HEK293T (cell line): ENCODE data around the gene ACBD6.

Source experiments
- CTCF ChIA-PET: fragments of 350-600 bp; formaldehyde crosslinking; extraction: SDS; loops from one replicate; lab custom pipeline; 2021; ENCODE audit warnings: antibody characterized with exemption, inconsistent platforms; lab: Yijun Ruan, JAX
- POLR2A ChIA-PET: fragments of 350-600 bp; formaldehyde crosslinking; extraction: SDS; loops from one replicate; lab custom pipeline; 2020; ENCODE audit warnings: antibody characterized with exemption, inconsistent platforms; lab: Yijun Ruan, JAX
- DNase-seq: peaks from one replicate; pipeline ENCODE4 v3.0.0; 2012; ENCODE audit warnings: mixed read lengths; ENCODE audit errors: extremely low spot score
- ARNT ChIP-seq: fragments of 450-650 bp; IDR thresholded peaks from 2 replicates; pipeline ENCODE4 v1.6.1; 2017; ENCODE audit warnings: mild to moderate bottlenecking
- BHLHE40 ChIP-seq: fragments of 450-650 bp; IDR thresholded peaks from 2 replicates; pipeline ENCODE4 v1.6.1; 2016; ENCODE audit warnings: mild to moderate bottlenecking, moderate library complexity, borderline replicate concordance
- CTBP1 ChIP-seq: fragments of 450-650 bp; IDR thresholded peaks from 2 replicates; pipeline ENCODE4 v1.6.1; 2016; ENCODE audit warnings: borderline replicate concordance
- ELF4 ChIP-seq: fragments of 450-650 bp; IDR thresholded peaks from 2 replicates; pipeline ENCODE4 v1.6.1; 2017; ENCODE audit warnings: antibody characterized with exemption
- FOXA1 ChIP-seq: fragments of 450-650 bp; IDR thresholded peaks from 2 replicates; pipeline ENCODE4 v1.6.1; 2016; ENCODE audit warnings: mild to moderate bottlenecking
- FOXK2 ChIP-seq: fragments of 450-650 bp; IDR thresholded peaks from 2 replicates; pipeline ENCODE4 v1.6.1; 2016; ENCODE audit warnings: mild to moderate bottlenecking
- FOXM1 ChIP-seq: fragments of 450-650 bp; IDR thresholded peaks from 2 replicates; pipeline ENCODE4 v1.6.1; 2017; ENCODE audit warnings: mild to moderate bottlenecking, borderline replicate concordance
- HDGF ChIP-seq: fragments of 450-650 bp; IDR thresholded peaks from 2 replicates; pipeline ENCODE4 v1.6.1; 2017; ENCODE audit warnings: antibody characterized with exemption, borderline replicate concordance
- L3MBTL2 ChIP-seq: fragments of 450-650 bp; conservative IDR thresholded peaks from 2 replicates; pipeline ENCODE4 v1.6.1; 2016; ENCODE audit warnings: mild to moderate bottlenecking
- LEF1 ChIP-seq: fragments of 450-650 bp; IDR thresholded peaks from 2 replicates; pipeline ENCODE4 v1.6.1; 2017; ENCODE audit warnings: mild to moderate bottlenecking, borderline replicate concordance
- NFRKB ChIP-seq: fragments of 450-650 bp; IDR thresholded peaks from 2 replicates; pipeline ENCODE4 v1.6.1; 2016; ENCODE audit warnings: mild to moderate bottlenecking, moderate library complexity
- SP1 ChIP-seq: fragments of 450-650 bp; IDR thresholded peaks from 2 replicates; pipeline ENCODE4 v1.6.1; 2017
- SUZ12 ChIP-seq: fragments of 450-650 bp; IDR thresholded peaks from 2 replicates; pipeline ENCODE4 v1.6.1; 2016; ENCODE audit warnings: mild to moderate bottlenecking
- TARDBP ChIP-seq: fragments of 450-650 bp; IDR thresholded peaks from 2 replicates; pipeline ENCODE4 v1.6.1; 2016
- ZNF384 ChIP-seq: fragments of 450-650 bp; IDR thresholded peaks from 2 replicates; pipeline ENCODE4 v1.6.1; 2016
- TF ChIP-seq, protein P1 (sequence below): fragments of 450-650 bp; IDR thresholded peaks from 2 replicates; pipeline ENCODE4 v1.6.1; 2016

Gene ACBD6

DNA sequence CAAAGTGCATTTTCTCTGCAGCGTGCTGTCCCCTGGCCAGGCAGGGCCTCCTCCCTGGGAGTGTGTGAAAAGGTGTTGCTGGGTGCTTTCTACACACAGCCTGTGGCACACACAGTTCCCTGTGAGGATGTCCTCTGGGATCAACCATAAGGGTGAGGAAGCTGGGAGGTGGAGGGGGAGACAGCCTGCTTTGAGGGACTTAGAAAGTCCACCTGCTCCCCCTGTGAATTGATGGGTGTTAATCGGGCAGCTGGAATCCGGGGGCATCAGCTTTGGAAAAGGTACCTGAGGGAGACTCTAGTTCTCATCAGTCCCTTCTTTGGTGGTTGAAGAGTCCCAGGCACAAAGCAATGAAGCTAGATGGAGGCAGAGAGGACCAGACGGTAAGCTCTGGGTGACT, 236.5 kb downstream of the ACBD6 start:
- CTCF ChIA-PET, result interaction anchor here (0.5 kb wide), 1 partner anchor 13 kb away, joined by 3 read pairs; no protein-coding TSS in a partner anchor
- no peak for TF ChIP-seq HDGF
- no peak for TF ChIP-seq FOXA1
- no peak for DNase-seq
- POLR2A ChIA-PET, result no interaction called here

DNA sequence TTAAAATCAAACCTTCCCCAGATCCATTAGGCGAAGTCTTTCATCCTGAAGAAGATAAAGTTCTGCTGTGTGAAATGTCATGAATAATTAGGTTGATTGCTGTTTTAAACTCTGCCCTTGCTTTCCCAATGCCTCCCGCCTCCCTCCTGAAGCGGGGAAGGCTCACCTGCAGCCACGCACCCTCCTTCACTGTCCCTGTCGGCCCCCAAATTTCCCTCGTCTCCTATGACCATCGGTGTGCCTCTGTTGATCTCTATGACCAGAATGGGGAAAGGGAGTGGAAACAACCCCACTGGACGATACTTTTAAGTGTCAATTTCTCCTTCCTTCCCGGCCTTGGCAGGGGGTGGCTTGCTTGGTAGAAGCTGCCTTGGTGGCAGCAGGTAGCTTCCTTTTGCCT, 237.2 kb downstream of the ACBD6 start:
- DNase-seq, result no peak
- ChIA-PET POLR2A (no interaction called here), CTCF (interaction anchor here (0.5 kb wide), 1 partner anchor 12 kb away, joined by 3 read pairs; no protein-coding TSS in a partner anchor)
- no peak for TF ChIP-seq ARNT
- TF ChIP-seq, protein P1, sequence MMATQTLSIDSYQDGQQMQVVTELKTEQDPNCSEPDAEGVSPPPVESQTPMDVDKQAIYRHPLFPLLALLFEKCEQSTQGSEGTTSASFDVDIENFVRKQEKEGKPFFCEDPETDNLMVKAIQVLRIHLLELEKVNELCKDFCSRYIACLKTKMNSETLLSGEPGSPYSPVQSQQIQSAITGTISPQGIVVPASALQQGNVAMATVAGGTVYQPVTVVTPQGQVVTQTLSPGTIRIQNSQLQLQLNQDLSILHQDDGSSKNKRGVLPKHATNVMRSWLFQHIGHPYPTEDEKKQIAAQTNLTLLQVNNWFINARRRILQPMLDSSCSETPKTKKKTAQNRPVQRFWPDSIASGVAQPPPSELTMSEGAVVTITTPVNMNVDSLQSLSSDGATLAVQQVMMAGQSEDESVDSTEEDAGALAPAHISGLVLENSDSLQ, result no peak
- no peak for TF ChIP-seq L3MBTL2
- TF ChIP-seq SP1, result no peak
- TF ChIP-seq ELF4, result no peak
- no peak for TF ChIP-seq NFRKB
- no peak for TF ChIP-seq HDGF
- TF ChIP-seq ZNF384, result no peak
- TF ChIP-seq TARDBP, result no peak
- TF ChIP-seq CTBP1, result no peak
- TF ChIP-seq BHLHE40, result no peak
- no peak for TF ChIP-seq FOXM1
- TF ChIP-seq SUZ12, result no peak
- TF ChIP-seq FOXA1, result no peak
- no peak for TF ChIP-seq FOXK2
- TF ChIP-seq LEF1, result no peak

DNA sequence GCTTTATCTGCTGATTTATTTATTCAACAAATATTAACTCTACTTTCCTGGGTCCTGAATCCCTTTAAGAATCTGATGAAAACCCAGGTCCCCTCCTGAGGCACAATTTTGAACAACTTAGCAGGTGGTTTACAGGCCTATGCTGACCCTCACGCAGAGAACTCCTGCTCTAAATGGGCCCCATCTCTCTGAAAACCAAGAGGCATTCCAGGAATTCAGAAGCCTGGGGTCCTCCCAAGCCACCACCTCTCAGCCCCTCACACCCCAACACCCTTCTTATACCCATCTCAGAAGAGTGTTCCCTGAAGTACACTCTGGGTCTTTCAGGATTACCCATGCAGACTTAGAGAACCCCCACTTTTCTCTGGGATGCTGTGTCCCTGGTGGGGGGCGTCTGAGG, 237.8 kb downstream of the ACBD6 start:
- TF ChIP-seq FOXK2 (no peak), HDGF (no peak), LEF1 (no peak), SP1 (no peak), ELF4 (no peak), ARNT (no peak), CTBP1 (no peak), NFRKB (no peak), BHLHE40 (no peak), ZNF384 (no peak)
- TF ChIP-seq, protein P1, result no peak
- POLR2A ChIA-PET, result no interaction called here
- DNase-seq, result no peak
- CTCF ChIA-PET, result no interaction called here

DNA sequence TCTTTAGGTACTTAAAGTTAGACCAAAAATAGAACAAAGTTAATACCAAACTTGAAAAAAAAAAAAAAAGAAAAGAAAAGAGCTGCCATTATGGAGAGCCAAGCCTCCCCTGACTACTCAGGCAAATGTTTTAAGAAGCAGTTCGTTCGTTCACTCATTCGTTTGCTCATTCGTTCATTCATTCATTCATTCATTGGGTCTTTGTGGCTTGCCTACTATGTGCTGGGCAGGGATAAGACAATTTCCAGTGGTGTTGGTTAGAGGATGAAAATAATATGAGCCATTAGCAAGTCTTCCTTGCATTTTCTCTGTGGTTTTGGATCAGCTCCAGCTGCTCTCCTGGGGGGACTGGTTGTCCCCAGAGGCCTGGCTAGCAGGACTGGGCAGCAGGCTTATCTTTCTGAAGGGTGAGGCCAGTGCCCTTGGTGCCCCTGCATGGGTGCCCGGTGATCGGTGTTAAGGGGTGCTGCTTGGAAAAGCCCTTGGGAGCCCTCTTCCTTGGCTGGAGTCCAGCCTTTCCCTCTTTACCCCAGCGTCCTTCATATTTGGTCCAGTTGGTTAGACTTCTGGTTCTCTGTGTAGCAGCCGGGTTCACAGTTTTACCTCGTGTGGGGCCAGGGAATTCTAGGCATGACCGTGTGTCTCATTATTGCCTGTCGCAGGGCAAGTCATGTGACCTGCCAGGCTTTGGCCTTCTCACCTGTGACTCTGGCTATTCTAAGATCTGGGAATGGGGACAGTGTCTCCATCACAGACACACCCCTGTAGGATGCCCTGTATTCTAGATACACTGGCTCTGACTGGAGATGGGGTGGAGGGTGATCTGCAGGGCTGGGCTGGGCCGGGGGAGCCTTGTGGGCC, 239.5 kb downstream of the ACBD6 start:
- CTCF ChIA-PET, result interaction anchor here (1.0 to 2.4 kb wide), 3 partner anchors 10 to 31 kb away, joined by 3 to 13 read pairs (median 4); no protein-coding TSS in a partner anchor
- no peak for DNase-seq
- TF ChIP-seq L3MBTL2 (no peak), BHLHE40 (no peak), FOXM1 (no peak), FOXA1 (no peak), SUZ12 (no peak), SP1 (no peak), LEF1 (no peak), CTBP1 (no peak), FOXK2 (no peak), ARNT (no peak), ZNF384 (no peak), TARDBP (no peak), NFRKB (no peak), HDGF (no peak), ELF4 (no peak)
- TF ChIP-seq, protein P1, result no peak
- POLR2A ChIA-PET, result no interaction called here

DNA sequence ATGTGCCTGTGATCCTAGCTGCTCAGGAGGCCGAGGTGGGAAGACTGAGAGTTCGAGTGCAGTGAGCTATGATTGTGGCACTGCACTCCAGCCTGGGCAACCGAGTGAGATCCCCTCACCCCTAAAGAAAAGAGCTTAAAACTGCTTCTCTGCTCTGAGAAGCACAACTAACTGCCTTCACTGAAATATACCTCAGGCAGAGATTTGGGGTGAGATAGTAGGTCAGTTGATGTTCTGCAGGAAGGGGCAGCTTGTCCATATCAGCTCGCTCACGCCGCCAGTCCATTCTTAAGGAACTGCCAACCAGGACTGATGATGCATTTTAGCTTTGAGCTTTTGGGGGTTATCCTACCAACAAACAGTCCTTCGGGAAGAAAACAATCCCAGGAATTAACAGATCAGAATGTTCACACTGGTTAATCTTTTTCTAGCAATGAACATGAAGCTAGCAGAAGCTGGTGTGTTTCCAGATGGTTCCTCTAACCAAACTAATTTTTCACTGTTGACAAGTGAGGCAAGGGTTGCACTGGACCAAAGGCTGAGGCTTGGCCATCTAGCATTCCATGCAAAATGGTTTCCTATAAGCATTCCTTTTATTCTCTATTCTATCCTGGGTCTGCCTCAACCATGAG, 240.7 kb downstream of the ACBD6 start:
- no peak for DNase-seq
- TF ChIP-seq NFRKB (no peak), BHLHE40 (no peak), L3MBTL2 (no peak), ZNF384 (no peak), TARDBP (no peak), ARNT (no peak), SUZ12 (no peak), SP1 (no peak), FOXK2 (no peak), HDGF (no peak), CTBP1 (no peak), FOXM1 (no peak), LEF1 (no peak), FOXA1 (no peak), ELF4 (no peak)
- TF ChIP-seq, protein P1, result no peak
- POLR2A ChIA-PET, result no interaction called here
- CTCF ChIA-PET, result interaction anchor here (1.0 to 2.4 kb wide), 4 partner anchors 9 to 30 kb away, joined by 3 to 13 read pairs (median 6); no protein-coding TSS in a partner anchor
